ENCODE results near the gene LRMDA.

Gene LRMDA

DNA sequence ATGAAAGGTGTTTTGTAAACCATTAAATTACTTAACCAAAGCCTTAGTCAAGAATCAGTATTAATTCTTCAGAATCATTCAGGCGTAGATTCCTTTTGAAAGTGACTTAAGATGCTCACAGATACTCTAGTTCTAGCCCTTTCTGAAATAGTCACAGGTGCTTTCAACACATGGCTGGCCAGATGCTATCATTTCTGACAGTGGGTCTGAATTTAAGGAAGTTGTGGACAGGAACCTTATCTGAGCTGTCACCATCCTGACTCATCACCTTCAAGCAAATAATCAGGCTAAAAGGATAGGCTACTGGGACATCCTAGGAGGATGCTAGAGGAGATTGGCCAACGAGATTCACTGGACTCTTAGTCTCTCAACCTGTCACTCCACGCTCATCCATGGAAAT, 501.5 kb downstream of the LRMDA start:
- Histone ChIP-seq H3K9me3 (ENCODE audit: control insufficient read depth, insufficient read depth, low read length) (no peaks in the 10 kb centered on the region), H3K27ac (ENCODE audit: low read length) (no peak overlapping the region), H3K4me3 (ENCODE audit: low read length) (no peak overlapping the region), H3K27me3 (ENCODE audit: control insufficient read depth, insufficient read depth, low read length) (no peaks in the 10 kb centered on the region), H3K36me3 (ENCODE audit: control insufficient read depth, insufficient read depth, low read length) (no peaks in the 10 kb centered on the region), H3K4me1 (ENCODE audit: control insufficient read depth, insufficient read depth, low read length) (peaks cover 2% of the 10 kb centered on the region)
- WGBS (ENCODE audit: insufficient coverage, insufficient read length), result no CpG with 5 or more reads among the region's 3 CpGs
- DNase-seq (ENCODE audit: low read depth, low spot score), result no peak

DNA sequence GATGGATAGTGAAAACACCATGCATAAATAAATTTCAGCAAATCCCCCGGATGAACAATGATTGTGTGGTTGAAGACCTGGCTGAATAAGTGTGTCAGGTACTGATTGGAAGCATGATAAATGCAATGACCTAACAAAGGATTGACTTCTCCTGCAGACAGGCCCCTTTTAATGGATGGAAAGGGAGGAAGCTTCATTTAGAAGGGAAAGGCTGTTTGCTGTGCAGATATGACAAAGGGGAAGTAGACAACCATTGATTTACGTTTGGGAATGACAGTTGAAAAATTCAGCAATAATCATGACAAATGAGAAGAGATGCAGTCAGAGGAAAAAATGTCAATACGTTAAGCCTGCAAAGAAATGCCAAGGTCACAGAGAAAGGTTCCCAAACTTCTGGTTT, 503.8 kb downstream of the LRMDA start:
- no peak for DNase-seq (ENCODE audit: low read depth, low spot score)
- WGBS (ENCODE audit: insufficient coverage, insufficient read length), result no CpG with 5 or more reads among the region's 3 CpGs
- no peak overlapping the region for H3K27ac ChIP-seq (ENCODE audit: low read length)
- H3K4me3 ChIP-seq (ENCODE audit: low read length), result no peak overlapping the region
- no peaks in the 10 kb centered on the region for H3K27me3 ChIP-seq (ENCODE audit: control insufficient read depth, insufficient read depth, low read length)
- no peaks in the 10 kb centered on the region for H3K36me3 ChIP-seq (ENCODE audit: control insufficient read depth, insufficient read depth, low read length)
- H3K9me3 ChIP-seq (ENCODE audit: control insufficient read depth, insufficient read depth, low read length), result no peaks in the 10 kb centered on the region
- H3K4me1 ChIP-seq (ENCODE audit: control insufficient read depth, insufficient read depth, low read length), result peaks cover 2% of the 10 kb centered on the region

DNA sequence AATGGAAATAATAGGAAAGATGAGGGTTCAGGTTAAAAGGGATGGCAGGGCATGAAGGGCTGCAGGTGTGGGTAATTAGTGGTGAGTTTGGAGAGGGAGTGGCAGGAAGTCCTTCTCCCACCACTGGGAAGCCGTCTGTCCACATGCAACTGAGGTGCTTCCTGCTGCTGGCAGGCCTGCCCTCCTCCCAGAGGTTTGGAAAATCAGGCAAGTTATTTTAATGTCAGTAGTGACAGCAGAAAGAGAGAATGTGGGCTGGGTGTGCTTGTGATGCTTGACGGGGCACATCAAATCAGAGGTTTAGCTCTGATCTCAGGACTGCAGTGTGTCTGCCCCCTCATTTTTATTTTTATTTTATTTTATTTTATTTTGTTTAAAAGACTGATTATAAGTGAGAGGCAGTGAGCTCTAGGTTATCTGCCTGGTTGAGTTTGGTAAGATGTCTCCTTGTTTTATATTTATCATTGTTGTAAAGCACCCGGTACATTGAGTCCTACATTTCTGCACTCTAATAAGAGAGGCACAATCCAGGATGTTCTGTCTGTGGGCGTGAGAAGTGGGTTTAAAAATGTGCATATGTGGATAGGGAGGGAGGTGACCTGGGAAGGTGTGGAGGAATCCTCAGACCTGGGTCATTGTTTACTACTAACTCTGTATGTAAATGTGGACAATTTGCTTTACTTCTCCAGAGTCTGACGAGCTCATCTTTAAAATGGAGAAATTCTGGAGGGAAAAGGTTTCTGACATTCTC, 504.4 kb downstream of the LRMDA start:
- Histone ChIP-seq H3K27ac (ENCODE audit: low read length) (no peak overlapping the region), H3K4me3 (ENCODE audit: low read length) (no peak overlapping the region), H3K4me1 (ENCODE audit: control insufficient read depth, insufficient read depth, low read length) (peaks cover 2% of the 10 kb centered on the region), H3K36me3 (ENCODE audit: control insufficient read depth, insufficient read depth, low read length) (no peaks in the 10 kb centered on the region), H3K27me3 (ENCODE audit: control insufficient read depth, insufficient read depth, low read length) (no peaks in the 10 kb centered on the region), H3K9me3 (ENCODE audit: control insufficient read depth, insufficient read depth, low read length) (no peaks in the 10 kb centered on the region)
- no peak for DNase-seq (ENCODE audit: low read depth, low spot score)
- WGBS (ENCODE audit: insufficient coverage, insufficient read length), result no CpG with 5 or more reads among the region's 5 CpGs

DNA sequence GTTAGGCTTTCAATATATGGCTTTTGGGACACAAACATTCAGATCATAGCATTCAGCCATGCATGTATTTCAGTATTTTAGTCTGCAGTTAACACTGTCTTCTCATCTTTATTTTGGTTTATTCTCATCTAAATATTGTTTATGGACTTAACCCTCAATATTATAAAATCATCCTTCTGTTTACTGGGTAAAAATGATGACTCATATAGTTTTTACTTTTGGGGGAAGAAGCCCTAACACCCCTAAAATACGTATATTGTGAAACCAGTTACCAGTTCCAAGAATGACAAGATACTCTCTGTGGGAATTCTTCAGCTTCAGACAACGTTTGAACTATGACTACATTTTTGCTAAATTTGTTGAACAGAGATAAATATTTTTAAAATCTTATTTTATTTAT, 505.4 kb downstream of the LRMDA start:
- no CpG with 5 or more reads among the region's 2 CpGs for whole genome bisulfite sequencing (ENCODE audit: insufficient coverage, insufficient read length)
- no peaks in the 10 kb centered on the region for H3K36me3 ChIP-seq (ENCODE audit: control insufficient read depth, insufficient read depth, low read length)

DNA sequence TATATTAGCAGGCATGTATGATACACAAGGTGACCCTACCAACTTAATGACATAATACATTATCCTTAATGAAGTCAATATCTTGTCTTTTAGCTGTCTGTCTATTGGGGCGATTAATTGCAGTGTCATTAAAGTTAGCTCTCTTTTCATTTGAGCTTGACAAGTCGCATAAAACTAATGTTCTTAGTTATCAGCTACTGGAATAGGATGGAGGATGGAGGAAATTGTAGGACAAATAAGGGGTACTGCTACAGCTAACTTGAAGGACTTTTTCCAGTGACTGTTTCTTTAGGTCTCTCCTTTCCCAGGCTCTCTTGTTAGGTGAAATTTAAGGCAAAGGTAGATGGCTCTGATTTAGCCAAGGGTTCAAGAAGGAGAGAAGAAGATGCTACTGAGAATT, 506.4 kb downstream of the LRMDA start:
- Histone ChIP-seq H3K36me3 (ENCODE audit: control insufficient read depth, insufficient read depth, low read length) (no peaks in the 10 kb centered on the region), H3K27me3 (ENCODE audit: control insufficient read depth, insufficient read depth, low read length) (no peaks in the 10 kb centered on the region), H3K4me1 (ENCODE audit: control insufficient read depth, insufficient read depth, low read length) (peaks cover 2% of the 10 kb centered on the region), H3K27ac (ENCODE audit: low read length) (no peak overlapping the region), H3K9me3 (ENCODE audit: control insufficient read depth, insufficient read depth, low read length) (no peaks in the 10 kb centered on the region), H3K4me3 (ENCODE audit: low read length) (no peak overlapping the region)
- no CpG with 5 or more reads among the region's 2 CpGs for WGBS (ENCODE audit: insufficient coverage, insufficient read length)
- no peak for DNase-seq (ENCODE audit: low read depth, low spot score)

More for the DNA sequence above, 505.4 kb downstream of the LRMDA start:
- no peak for DNase-seq (ENCODE audit: low read depth, low spot score)
- H3K9me3 ChIP-seq (ENCODE audit: control insufficient read depth, insufficient read depth, low read length), result no peaks in the 10 kb centered on the region
- no peaks in the 10 kb centered on the region for H3K27me3 ChIP-seq (ENCODE audit: control insufficient read depth, insufficient read depth, low read length)
- no peak overlapping the region for H3K27ac ChIP-seq (ENCODE audit: low read length)
- peaks cover 2% of the 10 kb centered on the region for H3K4me1 ChIP-seq (ENCODE audit: control insufficient read depth, insufficient read depth, low read length)
- no peak overlapping the region for H3K4me3 ChIP-seq (ENCODE audit: low read length)

DNA sequence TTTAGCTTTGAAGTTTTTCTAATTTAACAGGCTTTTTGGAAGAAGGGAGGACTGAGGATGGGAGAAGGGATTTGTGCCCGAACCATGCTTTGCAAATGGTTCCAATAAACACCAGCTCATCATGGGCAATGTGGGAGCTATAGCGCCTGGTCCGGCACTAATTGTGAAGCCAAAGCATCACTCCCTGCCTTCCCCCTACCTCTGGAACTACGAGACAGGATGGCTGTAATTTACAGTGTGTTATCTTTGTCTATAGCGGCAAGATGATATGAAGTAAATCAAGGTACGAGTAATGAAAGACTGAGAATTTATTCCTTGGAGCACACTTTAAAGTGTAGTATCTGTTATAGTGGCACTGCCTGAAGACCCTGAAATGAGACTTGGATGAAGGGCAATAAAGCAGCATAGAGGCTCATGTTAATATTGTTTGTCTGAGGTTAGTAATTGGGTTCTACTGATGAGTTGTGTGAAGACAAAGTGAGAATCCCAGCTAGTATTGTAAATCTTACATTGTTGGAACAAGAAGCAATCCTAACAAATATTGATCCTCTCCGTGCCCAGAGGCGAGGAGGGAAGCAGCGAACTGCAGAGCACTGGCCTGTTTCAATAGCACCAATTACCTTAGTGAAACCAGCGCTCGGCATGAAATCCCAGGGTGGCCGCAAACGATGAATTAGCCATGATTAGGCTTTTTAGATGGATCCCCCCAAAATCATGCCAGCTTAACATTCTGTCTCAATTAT, 507.1 kb downstream of the LRMDA start:
- peaks cover 2% of the 10 kb centered on the region for H3K4me1 ChIP-seq (ENCODE audit: control insufficient read depth, insufficient read depth, low read length)
- WGBS (ENCODE audit: insufficient coverage, insufficient read length), result no CpG with 5 or more reads among the region's 13 CpGs
- H3K36me3 ChIP-seq (ENCODE audit: control insufficient read depth, insufficient read depth, low read length), result no peaks in the 10 kb centered on the region
- H3K9me3 ChIP-seq (ENCODE audit: control insufficient read depth, insufficient read depth, low read length), result no peaks in the 10 kb centered on the region
- no peak overlapping the region for H3K27ac ChIP-seq (ENCODE audit: low read length)
- no peak for DNase-seq (ENCODE audit: low read depth, low spot score)
- H3K4me3 ChIP-seq (ENCODE audit: low read length), result no peak overlapping the region
- H3K27me3 ChIP-seq (ENCODE audit: control insufficient read depth, insufficient read depth, low read length), result no peaks in the 10 kb centered on the region

DNA sequence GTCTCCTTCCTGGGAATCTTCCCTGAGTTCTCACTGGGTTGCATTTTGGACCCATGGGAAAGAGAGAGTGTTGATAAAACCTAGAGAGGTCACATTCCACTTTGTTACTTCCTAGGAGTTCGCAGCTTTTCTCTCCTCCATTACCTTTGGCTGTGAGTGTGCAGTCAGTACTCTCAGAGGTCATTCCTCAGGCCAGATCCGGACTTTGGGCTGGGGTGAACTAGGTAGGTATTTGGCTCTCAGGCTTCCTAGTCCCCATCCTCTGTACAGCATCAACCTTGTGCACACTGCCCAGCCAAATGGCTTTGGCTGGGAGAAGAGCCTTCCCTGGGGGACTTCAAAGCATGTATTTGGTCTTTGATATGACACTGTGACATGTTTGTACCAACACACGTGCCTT, 508.1 kb downstream of the LRMDA start:
- WGBS (ENCODE audit: insufficient coverage, insufficient read length), result no CpG with 5 or more reads among the region's 3 CpGs
- no peak for DNase-seq (ENCODE audit: low read depth, low spot score)
- Histone ChIP-seq H3K4me1 (ENCODE audit: control insufficient read depth, insufficient read depth, low read length) (peaks cover 2% of the 10 kb centered on the region), H3K9me3 (ENCODE audit: control insufficient read depth, insufficient read depth, low read length) (no peaks in the 10 kb centered on the region), H3K36me3 (ENCODE audit: control insufficient read depth, insufficient read depth, low read length) (no peaks in the 10 kb centered on the region), H3K4me3 (ENCODE audit: low read length) (no peak overlapping the region), H3K27ac (ENCODE audit: low read length) (no peak overlapping the region), H3K27me3 (ENCODE audit: control insufficient read depth, insufficient read depth, low read length) (no peaks in the 10 kb centered on the region)

DNA sequence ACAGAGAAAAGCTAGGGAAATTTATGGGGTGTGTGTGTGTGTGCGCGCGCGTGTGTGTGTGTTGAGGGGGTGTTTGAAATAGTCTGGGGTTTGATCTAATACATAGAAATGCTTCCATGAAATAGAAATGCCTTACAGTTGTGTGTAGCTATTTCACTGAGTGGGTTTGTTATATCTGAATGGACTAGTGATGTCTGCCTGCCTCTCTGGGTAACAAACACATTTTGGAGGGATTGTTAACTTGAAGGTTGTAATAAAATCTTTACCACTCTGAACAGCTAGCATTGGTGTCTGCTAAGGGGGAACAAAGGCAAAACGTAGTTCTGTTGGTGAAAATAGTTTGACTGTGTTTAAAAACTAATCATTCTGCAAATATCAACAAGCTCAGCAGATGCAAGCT, 509.3 kb downstream of the LRMDA start:
- Histone ChIP-seq H3K27me3 (ENCODE audit: control insufficient read depth, insufficient read depth, low read length) (no peaks in the 10 kb centered on the region), H3K4me1 (ENCODE audit: control insufficient read depth, insufficient read depth, low read length) (peaks cover under 1% of the 10 kb centered on the region; the same call in 1 of the 2 replicates), H3K9me3 (ENCODE audit: control insufficient read depth, insufficient read depth, low read length) (no peaks in the 10 kb centered on the region), H3K36me3 (ENCODE audit: control insufficient read depth, insufficient read depth, low read length) (no peaks in the 10 kb centered on the region), H3K27ac (ENCODE audit: low read length) (no peak overlapping the region), H3K4me3 (ENCODE audit: low read length) (no peak overlapping the region)
- no peak for DNase-seq (ENCODE audit: low read depth, low spot score)
- 100% methylated on average over 4 of the region's 5 CpGs for WGBS (ENCODE audit: insufficient coverage, insufficient read length)

DNA sequence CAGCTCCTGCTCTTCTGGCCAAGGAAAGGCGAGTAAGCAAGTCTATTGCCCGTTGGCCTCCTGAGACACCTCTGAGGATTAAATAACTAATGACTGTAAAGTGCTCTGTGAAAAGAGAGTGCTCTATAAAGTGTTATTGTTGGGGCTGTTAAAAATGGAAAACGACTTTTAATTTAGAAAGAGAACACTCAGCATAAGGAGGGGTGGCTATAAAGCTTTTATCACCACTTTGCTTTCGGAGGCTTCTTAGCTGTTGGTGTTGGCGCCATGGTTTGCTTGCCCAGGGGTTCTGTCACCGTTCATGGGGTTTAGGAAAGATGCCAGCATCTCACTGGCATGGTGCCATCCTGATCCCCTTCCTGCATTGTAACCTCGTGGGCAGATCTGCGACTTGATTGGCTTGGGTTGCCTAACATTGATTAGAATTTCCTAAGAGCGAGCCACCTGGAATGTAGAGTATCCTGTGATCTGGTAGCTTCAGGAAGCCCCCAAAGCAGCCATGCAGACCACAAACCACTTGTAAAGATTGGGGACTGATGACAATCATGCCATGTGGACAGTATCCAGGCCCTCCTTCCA, 509.9 kb downstream of the LRMDA start:
- no peak overlapping the region for H3K27ac ChIP-seq (ENCODE audit: low read length)
- DNase-seq (ENCODE audit: low read depth, low spot score), result no peak
- no peaks in the 10 kb centered on the region for H3K36me3 ChIP-seq (ENCODE audit: control insufficient read depth, insufficient read depth, low read length)
- H3K4me1 ChIP-seq (ENCODE audit: control insufficient read depth, insufficient read depth, low read length), result no peaks in the 10 kb centered on the region
- no peaks in the 10 kb centered on the region for H3K9me3 ChIP-seq (ENCODE audit: control insufficient read depth, insufficient read depth, low read length)
- no peaks in the 10 kb centered on the region for H3K27me3 ChIP-seq (ENCODE audit: control insufficient read depth, insufficient read depth, low read length)
- no CpG with 5 or more reads among the region's 9 CpGs for WGBS (ENCODE audit: insufficient coverage, insufficient read length)
- H3K4me3 ChIP-seq (ENCODE audit: low read length), result no peak overlapping the region

DNA sequence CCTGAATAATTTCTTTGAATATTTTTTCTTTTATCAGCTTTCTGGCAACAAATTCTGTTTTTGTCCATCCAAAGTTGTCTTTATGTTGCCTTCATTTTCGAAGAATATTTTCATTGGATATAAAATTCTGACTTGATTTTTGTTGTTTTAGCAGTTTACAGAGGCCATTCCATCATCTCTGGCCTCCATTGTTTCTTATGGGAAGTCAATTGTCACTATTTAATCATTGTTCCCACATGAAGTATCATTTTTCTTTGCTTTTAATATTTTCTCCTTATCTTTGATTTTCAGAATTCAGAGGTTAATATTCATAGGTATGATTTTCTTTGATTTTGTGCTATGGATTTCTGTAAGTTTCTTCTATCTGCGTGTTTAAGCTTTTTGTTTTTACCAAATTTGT, 512.6 kb downstream of the LRMDA start:
- Histone ChIP-seq H3K4me1 (ENCODE audit: control insufficient read depth, insufficient read depth, low read length) (no peaks in the 10 kb centered on the region), H3K27me3 (ENCODE audit: control insufficient read depth, insufficient read depth, low read length) (no peaks in the 10 kb centered on the region), H3K27ac (ENCODE audit: low read length) (no peak overlapping the region), H3K4me3 (ENCODE audit: low read length) (no peak overlapping the region), H3K36me3 (ENCODE audit: control insufficient read depth, insufficient read depth, low read length) (no peaks in the 10 kb centered on the region), H3K9me3 (ENCODE audit: control insufficient read depth, insufficient read depth, low read length) (no peaks in the 10 kb centered on the region)
- DNase-seq (ENCODE audit: low read depth, low spot score), result no peak
- no CpG with 5 or more reads among the region's 2 CpGs for WGBS (ENCODE audit: insufficient coverage, insufficient read length)

All from iPS DF 6.9 (cell line).